IMR-90 (cell line): ENCODE data around the gene BTD. TPM values are rescaled to one million over a fixed set of nuclear protein-coding genes. Genes with fewer than 3 reads are reported as not detected.

Experiments used
- ATAC-seq: fragments of 200-7000 bp; cut with Tn5 transposase; 2 replicates; pipeline ENCODE4 v1.9.1; 2020; ENCODE audit warnings: low read depth, mild to moderate bottlenecking, moderate library complexity
- BruUV-seq: library from RNA; stranded (reverse); fragments of 400-500 nt; replicated peaks from 2 replicates; lab custom pipeline; 2021; lab: Mats Ljungman, UMichigan
- CTCF ChIA-PET: fragments of 300-600 bp; formaldehyde crosslinking; extraction: SDS; loops from one replicate; lab custom pipeline; 2021; ENCODE audit warnings: antibody characterized with exemption; lab: Yijun Ruan, JAX
- POLR2A ChIA-PET: fragments of 300-600 bp; sonication (Branson Sonifier 250); formaldehyde crosslinking; loops from one replicate; lab custom pipeline; 2022; ENCODE audit warnings: antibody characterized with exemption; ENCODE audit not compliant: unreplicated experiment; lab: Charles Lee
- DNase-seq: peaks from one replicate; pipeline ENCODE4 v3.0.0; 2013
- H2AFZ ChIP-seq: replicated peaks from 2 replicates; pipeline ENCODE3; 2013; ENCODE audit warnings: low read length, mild to moderate bottlenecking; ENCODE audit not compliant: poor library complexity
- H2AK5ac ChIP-seq: 2 replicates; pipeline ENCODE4 v1.6.1; 2013; ENCODE audit warnings: low read depth, low read length, inconsistent platforms
- H2AK9ac ChIP-seq: replicated peaks from 2 replicates; pipeline ENCODE3; 2013; ENCODE audit warnings: mild to moderate bottlenecking, low read depth, low read length, moderate library complexity; ENCODE audit not compliant: poor library complexity
- H2BK120ac ChIP-seq: 2 replicates; pipeline ENCODE4 v1.6.1; 2013; ENCODE audit warnings: low read depth, low read length, inconsistent platforms
- H2BK15ac ChIP-seq: 3 replicates; pipeline ENCODE4 v1.6.1; 2013; ENCODE audit warnings: low read depth, low read length, inconsistent platforms
- H2BK20ac ChIP-seq: 2 replicates; pipeline ENCODE4 v1.6.1; 2013; ENCODE audit warnings: low read depth, mild to moderate bottlenecking, inconsistent platforms, low read length, moderate library complexity
- H2BK5ac ChIP-seq: 2 replicates; pipeline ENCODE4 v1.6.1; 2013; ENCODE audit warnings: mild to moderate bottlenecking, low read depth, low read length, inconsistent platforms; ENCODE audit not compliant: poor library complexity, severe bottlenecking
- H3K14ac ChIP-seq: replicated peaks from 2 replicates; pipeline ENCODE4 v1.6.1; 2013; ENCODE audit warnings: low read depth, low read length, inconsistent platforms
- H3K18ac ChIP-seq: 2 replicates; pipeline ENCODE4 v1.6.1; 2013; ENCODE audit warnings: low read depth, low read length, control low read depth
- H3K23ac ChIP-seq: 2 replicates; pipeline ENCODE4 v1.6.1; 2013; ENCODE audit warnings: low read depth, low read length, inconsistent platforms
- H3K27ac ChIP-seq: 2 replicates; pipeline ENCODE4 v1.5.1; 2013; ENCODE audit warnings: mild to moderate bottlenecking, control low read depth, low read length; ENCODE audit not compliant: insufficient read depth
- H3K27me3 ChIP-seq: 2 replicates; pipeline ENCODE4 v1.6.1; 2013; ENCODE audit warnings: low read length; ENCODE audit not compliant: control insufficient read depth, insufficient read depth
- H3K36me3 ChIP-seq: 2 replicates; pipeline ENCODE4 v1.6.1; 2013; ENCODE audit warnings: low read length, mixed read lengths; ENCODE audit not compliant: control insufficient read depth, insufficient read depth
- H3K4ac ChIP-seq: 2 replicates; pipeline ENCODE4 v1.6.1; 2013; ENCODE audit warnings: low read depth, low read length, inconsistent platforms
- H3K4me1 ChIP-seq: 2 replicates; pipeline ENCODE4 v1.6.1; 2013; ENCODE audit warnings: low read length, mixed read lengths; ENCODE audit not compliant: control insufficient read depth, insufficient read depth
- H3K4me2 ChIP-seq: 2 replicates; pipeline ENCODE4 v1.6.1; 2013; ENCODE audit warnings: low read depth, mild to moderate bottlenecking, control low read depth, low read length, moderate library complexity
- H3K4me3 ChIP-seq: 2 replicates; pipeline ENCODE4 v1.5.1; 2013; ENCODE audit warnings: low read depth, mild to moderate bottlenecking, control low read depth, low read length, moderate library complexity; ENCODE audit not compliant: insufficient read depth
- H3K56ac ChIP-seq: 2 replicates; pipeline ENCODE4 v1.6.1; 2013; ENCODE audit warnings: low read length, inconsistent platforms; ENCODE audit not compliant: insufficient read depth; ENCODE audit errors: extremely low read depth
- H3K79me1 ChIP-seq, 2 experiments: 2 replicates each; pipeline ENCODE4 v1.6.1; 2013; ENCODE audit warnings: low read length in 2 of 2, inconsistent platforms in 1 of 2, low read depth in 1 of 2
- H3K9ac ChIP-seq: 2 replicates; pipeline ENCODE4 v1.6.1; 2013; ENCODE audit warnings: low read depth, low read length, control low read depth
- H3K9me1 ChIP-seq: 2 replicates; pipeline ENCODE4 v1.6.1; 2013; ENCODE audit warnings: low read length, inconsistent platforms; ENCODE audit not compliant: insufficient read depth
- H3K9me3 ChIP-seq: 2 replicates; pipeline ENCODE4 v1.6.1; 2013; ENCODE audit warnings: low read length; ENCODE audit not compliant: control insufficient read depth, insufficient read depth
- H4K20me1 ChIP-seq: 2 replicates; pipeline ENCODE4 v1.6.1; 2013; ENCODE audit warnings: low read length, inconsistent platforms; ENCODE audit not compliant: insufficient read depth
- H4K5ac ChIP-seq: 2 replicates; pipeline ENCODE4 v1.6.1; 2013; ENCODE audit warnings: mild to moderate bottlenecking, low read depth, low read length, control low read depth
- H4K8ac ChIP-seq, 2 experiments: 2 replicates each; pipeline ENCODE4 v1.6.1; 2013; ENCODE audit warnings: low read depth in 2 of 2, low read length in 2 of 2, control low read depth in 1 of 2, inconsistent platforms in 1 of 2
- H4K91ac ChIP-seq: 2 replicates; pipeline ENCODE4 v1.6.1; 2013; ENCODE audit warnings: low read depth, low read length, inconsistent platforms; ENCODE audit not compliant: insufficient read depth
- MAFK ChIP-seq: IDR thresholded peaks from 2 replicates; pipeline ENCODE4 v1.6.1; 2012; ENCODE audit warnings: low read depth, low read length, improper control_type of control experiment
- WGBS, 2 experiments: methylation state at CpG; one replicate each; pipeline versions ENCODE4 v1.1.5 to v1.1.7; 2013; ENCODE audit warnings: missing lambda C conversion rate in 2 of 2; ENCODE audit not compliant: insufficient read length in 1 of 2; ENCODE audit errors: extremely low coverage in 2 of 2; 5-methylcytosine and 5-hydroxymethylcytosine counted together
- dilution Hi-C: fragments of 300-500 bp; cut with HindIII; formaldehyde crosslinking; loops from one replicate; pipeline ENCODE4 v1.14.3; 2018; ENCODE audit warnings: low sequenced_read_pairs; ENCODE audit not compliant: unreplicated experiment
- in situ Hi-C: fragments of 300-500 bp; cut with MboI; formaldehyde crosslinking; loops from 3 replicates; pipeline ENCODE4 v1.14.3; 2019; ENCODE audit warnings: low sequenced_read_pairs, inconsistent platforms, mixed read lengths
- intact Hi-C: fragments of 100-400 bp; cut with micrococcal nuclease; formaldehyde crosslinking; loops from 2 replicates; pipeline ENCODE4 v1.10.0; 2022
- polyA plus RNA-seq, 3 experiments: library from polyadenylated mRNA; depleted of rRNA; stranded (reverse); fragments of >200 nt; gene quantifications; 2 replicates each; pipeline ENCODE4 v1.2.3, GENCODE V29; 2012; ENCODE audit warnings: low replicate concordance in 1 of 3
- total RNA-seq: library from RNA; depleted of rRNA; stranded (reverse); fragments of >200 nt; gene quantifications from 2 replicates; pipeline ENCODE4 v1.2.3, GENCODE V29; 2012

Gene BTD
- total and polyA plus RNA-seq, 2 of the 4 experiments (the other 2 are of a cell fraction): 14.8 to 21.1 TPM

- H3K27me3 ChIP-seq: no peaks in the 10 kb centered on the region
- dilution Hi-C loops: no loop called here
- H3K9me1 ChIP-seq: peaks cover 2% of the 10 kb centered on the region; the same call in 1 of the 2 replicates
- no peak overlapping the region for H3K14ac ChIP-seq
- no peak overlapping the region for H3K4me2 ChIP-seq
- H2BK5ac ChIP-seq: no peak overlapping the region
- H3K9ac ChIP-seq: no peak overlapping the region
- no peak overlapping the region for H3K27ac ChIP-seq
- H3K4me1 ChIP-seq: no peaks in the 10 kb centered on the region; the same call in 1 of the 2 replicates
- no peak overlapping the region for H3K23ac ChIP-seq
- no peak overlapping the region for H2BK120ac ChIP-seq
- peaks cover 18 to 27% of the 10 kb centered on the region in 2 experiments for H3K79me1 ChIP-seq
- H3K36me3 ChIP-seq: peaks cover 37% of the 10 kb centered on the region
- no TSS peak for BruUV-seq
- ATAC-seq (no peak), DNase-seq (no peak)
- no peak overlapping the region for H4K91ac ChIP-seq
- no peaks in the 10 kb centered on the region for H4K20me1 ChIP-seq
- in situ Hi-C loops: loop anchor here (25.0 kb wide), 1 partner anchor 453 kb away; no protein-coding TSS in a partner anchor
- no peak overlapping the region for H2BK15ac ChIP-seq
- H4K8ac ChIP-seq: no peak overlapping the region
- ChIA-PET CTCF (no interaction called here), POLR2A (no interaction called here)
- H2AK5ac ChIP-seq: no peak overlapping the region
- H2AK9ac ChIP-seq: no peak overlapping the region
- whole genome bisulfite sequencing, 2 experiments: 92% methylated on average over 2 of the region's 4 CpGs; no CpG with 5 or more reads in 1 of the 2 experiments
- intact Hi-C loops: loop anchor here (10.0 kb wide), 1 partner anchor 435 kb away; no protein-coding TSS in a partner anchor
- H3K18ac ChIP-seq: no peak overlapping the region
- no peaks in the 10 kb centered on the region for H3K9me3 ChIP-seq
- H3K4ac ChIP-seq: no peak overlapping the region
- H2AFZ ChIP-seq: no peak overlapping the region
- H2BK20ac ChIP-seq: no peak overlapping the region
- no peak overlapping the region for H3K56ac ChIP-seq
- no peak overlapping the region for H3K4me3 ChIP-seq
- no peak for TF ChIP-seq MAFK
- no peak overlapping the region for H4K5ac ChIP-seq
Observed at GRCh38 chr3:15690230-15690629, 88.7 kb downstream of the BTD start.
